Adipocyte (in vitro differentiated cells): ENCODE data around the gene GRM7.

Experiments used
- DNase-seq: peaks from one replicate; pipeline ENCODE4 v3.0.0-alpha.2; 2015; ENCODE audit warnings: low read depth
- H3K27me3 ChIP-seq: replicated peaks from 2 replicates; pipeline ENCODE4 v1.7.0; 2013; ENCODE audit warnings: mild to moderate bottlenecking, low read length, moderate library complexity; ENCODE audit not compliant: control insufficient read depth, insufficient read depth
- H3K36me3 ChIP-seq: 2 replicates; pipeline ENCODE4 v1.7.0; 2013; ENCODE audit warnings: low read length, mild to moderate bottlenecking, moderate library complexity; ENCODE audit not compliant: control insufficient read depth, insufficient read depth, severe bottlenecking
- H3K4me1 ChIP-seq: 2 replicates; pipeline ENCODE4 v1.7.0; 2013; ENCODE audit warnings: mild to moderate bottlenecking, low read length, moderate library complexity; ENCODE audit not compliant: control insufficient read depth, insufficient read depth
- H3K4me3 ChIP-seq: 2 replicates; pipeline ENCODE4 v1.7.0; 2013; ENCODE audit warnings: mild to moderate bottlenecking, low read length, moderate library complexity
- H3K9ac ChIP-seq: 2 replicates; pipeline ENCODE4 v1.7.0; 2013; ENCODE audit warnings: mild to moderate bottlenecking, low read length, moderate library complexity
- H3K9me3 ChIP-seq: 2 replicates; pipeline ENCODE4 v1.7.0; 2013; ENCODE audit warnings: mild to moderate bottlenecking, low read length, moderate library complexity; ENCODE audit not compliant: control insufficient read depth

Gene GRM7

DNA sequence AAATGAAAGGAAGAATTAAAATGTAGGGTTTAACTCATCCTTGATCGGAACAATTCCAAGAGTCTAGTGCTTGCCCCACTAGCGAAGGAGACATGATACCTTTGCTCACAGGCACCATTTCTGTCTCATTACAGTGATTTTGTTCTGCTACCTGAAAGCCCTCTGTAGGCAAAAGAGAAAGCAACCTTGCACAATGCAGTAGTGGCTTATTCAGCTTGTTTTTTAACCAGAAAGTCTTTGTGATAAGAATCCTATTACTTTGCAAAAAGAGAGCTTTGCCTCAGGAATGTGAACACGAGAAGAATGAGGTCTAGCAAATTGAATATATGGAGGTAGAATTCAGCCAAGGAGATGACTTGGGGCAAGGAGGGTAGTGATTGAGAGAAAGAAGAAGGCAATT is 684.4 kb downstream of the GRM7 start:
- H3K27me3 ChIP-seq, result no peaks in the 10 kb centered on the region
- no peak overlapping the region for H3K4me3 ChIP-seq
- no peaks in the 10 kb centered on the region for H3K4me1 ChIP-seq
- H3K9me3 ChIP-seq, result no peaks in the 10 kb centered on the region
- no peaks in the 10 kb centered on the region for H3K36me3 ChIP-seq
- no peak overlapping the region for H3K9ac ChIP-seq
- DNase-seq, result no peak

DNA sequence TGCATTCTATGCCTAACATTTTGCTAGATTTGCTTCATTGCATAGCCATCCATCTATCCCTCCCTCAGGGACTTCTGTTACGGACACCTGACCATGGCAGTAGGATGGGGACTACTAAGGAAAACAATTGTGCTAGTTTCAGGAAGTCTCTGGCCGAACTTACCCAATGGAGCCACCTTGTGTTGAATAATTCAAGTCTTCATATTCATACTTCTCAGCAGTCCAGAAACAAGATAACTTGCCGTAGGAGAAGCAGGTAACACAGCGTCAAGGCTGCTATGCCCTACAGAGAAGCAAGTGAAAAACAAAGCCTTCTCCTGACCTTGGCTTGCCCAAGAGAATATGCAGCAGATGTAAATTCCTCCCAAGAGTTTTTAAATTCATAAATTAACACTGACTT is 685.3 kb downstream of the GRM7 start:
- no peak overlapping the region for H3K4me3 ChIP-seq
- no peaks in the 10 kb centered on the region for H3K9me3 ChIP-seq
- no peak overlapping the region for H3K9ac ChIP-seq
- no peaks in the 10 kb centered on the region for H3K36me3 ChIP-seq
- DNase-seq, result no peak
- H3K4me1 ChIP-seq, result no peaks in the 10 kb centered on the region
- no peaks in the 10 kb centered on the region for H3K27me3 ChIP-seq

DNA sequence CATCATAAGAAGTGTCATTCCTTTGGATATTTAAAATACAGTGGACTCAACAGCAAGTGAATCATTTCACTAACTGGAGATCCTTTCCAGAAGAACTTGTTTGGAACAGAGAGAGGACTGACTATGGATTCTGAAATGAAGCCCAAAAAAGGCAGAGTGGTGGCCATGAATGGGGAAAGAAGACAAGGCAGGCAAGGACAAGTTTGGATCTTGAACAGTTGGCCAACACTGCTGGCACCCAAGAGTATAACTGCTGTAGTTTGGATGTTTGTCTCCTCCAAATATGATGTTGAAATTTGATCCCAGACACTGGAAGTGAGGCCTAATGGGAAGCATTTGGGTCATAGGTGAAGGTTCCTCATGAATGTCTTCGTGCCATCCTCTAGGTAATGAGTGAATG is 686.9 kb downstream of the GRM7 start:
- peaks cover 12% of the 10 kb centered on the region for H3K9me3 ChIP-seq
- H3K9ac ChIP-seq, result no peak overlapping the region
- H3K4me1 ChIP-seq, result no peaks in the 10 kb centered on the region
- H3K4me3 ChIP-seq, result no peak overlapping the region
- H3K36me3 ChIP-seq, result no peaks in the 10 kb centered on the region
- no peak for DNase-seq
- H3K27me3 ChIP-seq, result no peaks in the 10 kb centered on the region

DNA sequence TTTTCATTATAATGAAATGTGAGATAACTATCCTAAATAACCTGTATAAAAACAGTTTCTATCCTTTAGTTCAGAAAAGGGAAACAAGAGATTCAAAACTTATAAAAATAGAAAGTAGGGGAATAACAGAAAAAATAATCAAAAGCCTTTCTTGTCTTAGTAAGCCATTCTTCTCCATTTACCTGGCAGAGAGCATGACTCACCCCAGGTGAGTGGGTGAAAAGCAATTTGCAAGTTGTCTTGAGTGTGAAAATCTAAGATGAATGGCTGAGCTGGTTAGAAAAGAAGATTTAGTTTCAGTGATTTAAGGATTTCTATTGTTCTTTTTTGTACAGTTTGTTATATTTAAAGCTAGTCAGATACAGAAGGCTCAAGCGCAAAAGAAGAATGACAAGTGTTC is 702.0 kb downstream of the GRM7 start:
- Histone ChIP-seq H3K9ac (no peak overlapping the region), H3K36me3 (no peaks in the 10 kb centered on the region), H3K9me3 (no peaks in the 10 kb centered on the region), H3K27me3 (no peaks in the 10 kb centered on the region), H3K4me1 (no peaks in the 10 kb centered on the region), H3K4me3 (no peak overlapping the region)
- no peak for DNase-seq

DNA sequence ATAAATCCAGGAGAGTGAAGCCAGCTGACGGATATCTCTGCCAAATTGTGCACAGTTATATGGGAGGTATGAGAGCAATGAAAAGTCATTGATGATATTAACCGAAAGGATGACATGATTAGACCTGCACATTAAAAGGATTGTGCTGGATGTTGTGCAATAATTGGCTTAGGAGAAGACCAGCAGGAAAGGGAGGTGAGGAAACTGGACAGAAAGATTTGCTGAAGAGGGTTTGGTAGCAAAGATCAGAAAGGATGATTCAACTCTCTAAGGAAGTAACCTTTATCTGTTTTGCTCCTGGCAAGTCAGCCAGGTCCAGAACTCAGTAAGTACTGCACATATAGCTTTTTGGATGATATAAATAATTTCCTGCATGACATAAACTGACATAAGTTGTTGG is 704.7 kb downstream of the GRM7 start:
- DNase-seq, result no peak
- Histone ChIP-seq H3K27me3 (no peaks in the 10 kb centered on the region), H3K9me3 (no peaks in the 10 kb centered on the region), H3K9ac (no peak overlapping the region), H3K4me3 (no peak overlapping the region), H3K4me1 (no peaks in the 10 kb centered on the region), H3K36me3 (no peaks in the 10 kb centered on the region)

DNA sequence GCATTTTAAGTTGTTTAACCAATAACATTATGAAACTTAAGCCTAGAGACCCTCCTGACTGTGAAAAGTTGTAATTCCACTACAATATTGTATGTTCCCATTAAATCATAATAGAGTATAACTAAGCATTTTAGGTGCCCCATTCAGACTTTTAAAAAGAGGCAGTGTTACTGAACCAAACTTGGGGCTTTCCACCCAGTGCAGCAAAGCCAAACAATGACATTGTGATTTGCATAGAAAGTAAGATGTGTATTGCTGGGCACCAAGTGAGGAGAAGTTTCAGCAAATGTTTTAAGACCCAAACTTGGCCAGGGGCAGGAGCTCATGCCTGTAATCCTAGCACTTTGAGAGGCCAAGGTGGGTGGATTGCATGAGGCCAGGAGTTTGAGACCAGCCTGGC is 706.2 kb downstream of the GRM7 start:
- Histone ChIP-seq H3K36me3 (no peaks in the 10 kb centered on the region), H3K9ac (no peak overlapping the region), H3K27me3 (no peaks in the 10 kb centered on the region), H3K9me3 (peaks cover 4% of the 10 kb centered on the region), H3K4me3 (no peak overlapping the region), H3K4me1 (no peaks in the 10 kb centered on the region)
- DNase-seq, result no peak

DNA sequence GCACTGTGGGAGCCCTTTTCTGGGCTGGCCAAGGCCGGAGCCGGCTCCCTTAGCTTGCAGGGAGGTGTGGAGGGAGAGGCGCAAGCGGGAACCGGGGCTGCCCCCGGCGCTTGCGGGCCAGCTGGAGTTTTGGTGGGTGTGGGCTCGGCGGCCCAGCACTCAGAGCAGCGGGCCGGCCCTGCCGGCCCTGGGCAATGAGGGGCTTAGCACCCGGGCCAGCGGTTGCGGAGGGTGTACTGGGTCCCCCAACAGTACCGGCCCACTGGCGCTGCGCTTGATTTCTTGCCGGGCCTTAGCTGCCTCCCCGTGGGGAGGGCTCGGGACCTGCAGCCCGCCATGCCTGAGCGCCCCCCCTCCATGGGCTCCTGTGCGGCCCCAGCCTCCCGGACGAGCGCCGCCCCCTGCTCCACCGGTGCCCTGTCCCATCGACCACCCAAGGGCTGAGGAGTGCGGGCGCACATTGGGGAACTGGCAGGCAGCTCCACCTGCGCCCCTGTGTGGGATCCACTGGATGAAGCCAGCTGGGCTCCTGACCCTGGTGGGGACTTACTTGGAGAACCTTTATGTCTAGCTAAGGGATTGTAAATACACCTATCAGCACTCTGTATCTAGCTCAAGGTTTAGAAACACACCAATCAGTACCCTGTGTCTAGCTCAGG is 707.7 kb downstream of the GRM7 start:
- no peak overlapping the region for H3K4me3 ChIP-seq
- H3K27me3 ChIP-seq, result no peaks in the 10 kb centered on the region
- peaks cover 4% of the 10 kb centered on the region for H3K9me3 ChIP-seq
- no peak for DNase-seq
- no peaks in the 10 kb centered on the region for H3K4me1 ChIP-seq
- H3K9ac ChIP-seq, result no peak overlapping the region
- H3K36me3 ChIP-seq, result no peaks in the 10 kb centered on the region

DNA sequence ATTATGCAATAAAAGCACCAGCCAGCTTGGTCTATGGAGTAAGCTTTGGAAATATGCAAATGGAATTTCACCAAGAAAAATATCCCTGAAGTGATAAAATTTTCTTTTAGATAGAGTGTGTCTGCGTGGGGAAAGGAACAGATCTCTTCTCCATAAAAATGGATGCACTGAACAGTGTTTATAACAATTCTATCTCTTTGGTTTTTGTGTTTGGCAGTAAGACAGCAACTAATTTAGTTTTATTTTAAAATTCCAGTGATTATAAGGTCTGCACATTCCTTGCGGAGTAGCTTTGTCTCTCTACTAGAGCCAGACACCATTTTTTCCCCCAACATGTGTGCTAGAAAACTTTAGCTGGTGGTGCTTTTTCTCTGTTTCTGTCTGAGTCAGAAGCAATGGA is 712.4 kb downstream of the GRM7 start:
- Histone ChIP-seq H3K9ac (no peak overlapping the region), H3K9me3 (peaks cover 4% of the 10 kb centered on the region), H3K4me3 (no peak overlapping the region), H3K36me3 (no peaks in the 10 kb centered on the region), H3K4me1 (no peaks in the 10 kb centered on the region), H3K27me3 (no peaks in the 10 kb centered on the region)
- no peak for DNase-seq

DNA sequence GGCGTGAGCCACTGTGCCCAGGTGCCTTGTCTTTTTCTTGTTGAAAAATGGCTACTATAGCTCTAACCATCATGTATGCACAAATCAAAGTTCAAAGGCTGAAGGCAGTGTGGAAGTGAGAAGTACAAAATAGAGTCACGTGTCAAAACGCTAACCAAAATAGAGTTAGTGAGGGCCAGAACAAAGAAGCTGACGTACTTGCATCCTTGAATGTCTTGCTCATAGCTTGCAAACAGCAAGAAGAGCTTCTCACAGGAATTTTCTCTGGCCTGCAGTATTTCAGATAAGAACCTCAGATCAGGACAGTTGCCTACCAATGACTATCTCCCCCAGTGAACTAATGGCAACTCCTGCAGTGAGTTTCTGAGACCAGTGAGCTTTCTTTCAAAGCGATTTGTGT is 713.5 kb downstream of the GRM7 start:
- H3K4me1 ChIP-seq, result no peaks in the 10 kb centered on the region
- DNase-seq, result no peak
- no peaks in the 10 kb centered on the region for H3K36me3 ChIP-seq
- H3K27me3 ChIP-seq, result no peaks in the 10 kb centered on the region
- no peak overlapping the region for H3K9ac ChIP-seq
- no peak overlapping the region for H3K4me3 ChIP-seq
- peaks cover 4% of the 10 kb centered on the region for H3K9me3 ChIP-seq

DNA sequence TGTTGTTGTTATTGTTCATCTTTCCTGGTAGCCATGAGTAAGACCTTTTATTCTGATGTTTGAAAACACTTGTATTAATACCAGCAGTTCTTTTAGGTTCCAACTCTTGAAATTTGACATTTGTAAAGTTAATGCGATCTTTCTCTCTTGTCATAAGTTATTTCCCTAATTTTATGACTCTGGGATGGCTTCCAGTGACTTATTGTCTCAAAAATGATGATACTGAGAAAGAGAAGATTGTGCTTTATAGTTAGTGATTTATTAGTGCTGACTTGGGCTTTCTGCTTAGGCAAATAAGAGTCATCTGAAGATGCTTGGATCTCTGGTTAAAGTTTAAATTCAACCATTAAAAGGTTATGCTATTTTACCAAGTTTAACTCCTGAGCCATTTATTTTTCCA is 715.2 kb downstream of the GRM7 start:
- Histone ChIP-seq H3K4me3 (no peak overlapping the region), H3K9ac (no peak overlapping the region), H3K4me1 (no peaks in the 10 kb centered on the region), H3K27me3 (no peaks in the 10 kb centered on the region), H3K9me3 (peaks cover under 1% of the 10 kb centered on the region), H3K36me3 (no peaks in the 10 kb centered on the region)
- no peak for DNase-seq

DNA sequence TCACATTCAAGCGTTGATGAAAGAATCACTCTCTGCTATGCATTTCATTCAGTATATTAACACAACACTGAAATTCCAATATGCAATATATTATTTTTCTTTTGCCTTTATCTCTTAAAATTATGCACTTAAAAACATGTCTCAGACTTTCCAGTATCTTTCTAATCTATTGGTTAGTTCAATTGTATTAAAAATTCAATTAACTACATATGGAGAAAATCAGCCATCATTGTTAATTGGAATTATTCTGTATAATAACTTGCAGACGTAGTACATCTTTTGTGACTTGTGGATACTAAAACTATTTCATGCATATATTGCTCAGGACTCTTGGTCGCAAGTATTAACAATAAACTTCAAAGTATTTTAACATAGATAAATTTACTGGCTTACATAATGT is 715.6 kb downstream of the GRM7 start:
- no peak overlapping the region for H3K9ac ChIP-seq
- no peaks in the 10 kb centered on the region for H3K27me3 ChIP-seq
- no peak for DNase-seq
- no peaks in the 10 kb centered on the region for H3K9me3 ChIP-seq
- no peaks in the 10 kb centered on the region for H3K4me1 ChIP-seq
- no peaks in the 10 kb centered on the region for H3K36me3 ChIP-seq
- no peak overlapping the region for H3K4me3 ChIP-seq

DNA sequence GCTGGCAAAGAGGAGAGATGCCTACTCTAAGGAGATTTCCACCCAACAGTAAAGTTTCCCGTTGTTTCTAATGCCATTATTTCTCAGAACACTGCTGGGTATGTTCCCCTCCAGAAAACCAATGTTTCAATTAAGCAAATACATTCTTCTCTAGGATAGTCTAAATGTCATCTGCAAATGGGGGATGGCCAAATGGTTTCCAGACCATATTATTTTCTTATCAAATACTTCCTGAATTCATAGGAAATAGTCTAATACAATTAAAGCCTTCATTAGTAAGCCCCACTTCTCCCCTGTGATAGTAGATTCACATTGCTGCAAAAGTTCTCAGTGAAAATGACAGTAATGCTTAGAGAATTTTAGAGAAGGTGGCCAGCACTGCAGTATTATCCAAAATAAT is 716.6 kb downstream of the GRM7 start:
- Histone ChIP-seq H3K4me1 (no peaks in the 10 kb centered on the region), H3K9me3 (peaks cover 3% of the 10 kb centered on the region), H3K9ac (no peak overlapping the region), H3K36me3 (no peaks in the 10 kb centered on the region), H3K4me3 (no peak overlapping the region), H3K27me3 (no peaks in the 10 kb centered on the region)
- no peak for DNase-seq
